ENCODE results near the gene SMC3.
A peak's percentile ranks its signal among the peaks of the same experiment; 100 is the strongest.
"Not testable (repeated sequence)": the region's sequence is repeated elsewhere in the genome, so short reads cannot be mapped to it uniquely, and the experiment has no call there.

The SMC3 gene

DNA sequence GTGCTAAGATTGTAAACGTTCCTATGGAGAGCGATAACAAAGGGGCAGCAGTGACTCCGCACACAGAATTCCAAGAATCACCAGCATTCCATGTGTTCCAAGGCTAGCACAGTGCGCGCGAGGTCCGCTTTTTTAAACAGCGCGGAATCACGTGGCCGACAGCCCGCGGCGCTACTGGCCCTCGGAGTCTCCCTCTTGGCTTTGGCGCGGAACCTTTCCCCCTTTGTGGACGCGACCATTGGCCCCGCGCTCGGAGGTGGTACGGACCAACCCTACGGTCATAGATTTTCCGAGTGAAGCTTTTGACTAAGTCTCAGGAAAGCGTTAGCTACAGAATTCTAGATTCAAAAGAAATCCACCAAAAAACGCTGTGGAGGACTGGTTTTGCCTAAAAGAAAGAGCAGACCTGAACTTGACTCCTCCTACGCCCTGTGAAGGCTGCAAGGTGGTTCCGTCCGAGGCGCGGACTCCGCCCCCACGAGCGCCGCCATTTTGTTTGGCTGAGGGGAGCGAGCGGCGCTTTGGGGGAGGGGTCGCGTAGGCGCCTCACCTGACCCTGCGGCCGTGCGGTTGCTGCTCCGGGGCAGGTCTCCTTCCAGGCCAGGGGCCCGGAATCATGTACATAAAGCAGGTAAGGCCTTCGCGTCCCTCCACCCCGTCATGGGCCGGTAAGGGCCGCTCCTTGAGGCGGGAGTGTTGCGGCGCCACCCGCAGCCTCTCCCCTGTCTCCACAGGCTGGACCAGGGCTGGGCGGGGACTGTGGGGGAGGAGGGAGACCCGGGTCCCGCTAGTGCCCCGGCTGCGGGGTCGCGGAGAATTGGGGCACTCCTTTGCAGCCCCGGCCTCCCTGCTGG, at the start of gene SMC3:
TSS of gene SMC3 (plus strand) at position 495 of the 854 bp plus-strand sequence. CDS start at position 617, 122 bp downstream.
- peak; percentile 97 for DNase-seq

DNA sequence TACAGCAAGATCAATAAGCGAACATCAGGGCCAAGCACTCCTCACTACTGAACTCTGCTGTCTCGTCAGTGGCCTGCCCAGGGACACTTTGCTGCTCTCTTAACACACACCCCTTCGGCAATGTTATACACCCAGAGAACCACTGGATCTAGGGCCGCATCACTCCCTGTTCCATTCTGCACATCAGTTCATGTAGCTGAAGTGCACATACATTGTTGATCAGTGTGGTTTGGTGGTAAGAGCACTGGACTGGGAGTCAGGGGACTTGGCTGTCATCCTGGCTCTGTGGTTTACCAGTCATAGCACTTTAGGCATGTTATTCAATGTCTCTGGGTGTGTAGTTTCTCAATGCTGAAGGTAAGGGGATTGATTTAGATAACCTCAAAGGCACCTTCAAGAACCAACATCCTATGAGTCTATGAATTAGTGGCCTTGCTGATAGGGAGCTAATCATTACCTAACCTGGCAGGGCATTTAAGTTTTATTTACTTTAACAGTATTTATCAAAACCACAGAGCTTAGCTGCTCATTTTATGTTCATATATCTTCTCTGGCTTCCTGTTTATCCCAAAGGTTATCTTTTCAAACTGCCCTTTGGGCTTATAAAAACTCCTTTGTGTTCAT, 45.0 kb upstream of the SMC3 start:
- DNase-seq, result no peak

DNA sequence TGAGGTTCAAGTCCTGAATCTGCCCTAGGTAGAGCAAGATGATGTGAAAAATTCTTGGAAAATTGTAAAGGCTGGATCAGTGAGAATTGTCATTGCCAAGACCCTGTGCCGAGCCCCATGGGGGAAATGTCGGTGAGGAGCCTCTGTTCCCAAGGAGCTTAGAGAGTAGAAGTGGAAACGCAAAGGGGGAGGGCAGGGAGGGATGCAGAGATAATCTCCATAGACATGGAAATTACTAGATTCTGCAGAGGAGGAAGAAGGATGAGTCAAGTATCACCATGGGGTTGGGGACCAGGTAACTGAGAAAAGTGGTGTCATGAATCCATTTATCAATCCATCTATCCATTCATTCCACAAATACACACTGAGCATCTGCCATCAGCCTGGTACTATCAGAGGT, 43.8 kb upstream of the SMC3 start:
- no peak for DNase-seq

DNA sequence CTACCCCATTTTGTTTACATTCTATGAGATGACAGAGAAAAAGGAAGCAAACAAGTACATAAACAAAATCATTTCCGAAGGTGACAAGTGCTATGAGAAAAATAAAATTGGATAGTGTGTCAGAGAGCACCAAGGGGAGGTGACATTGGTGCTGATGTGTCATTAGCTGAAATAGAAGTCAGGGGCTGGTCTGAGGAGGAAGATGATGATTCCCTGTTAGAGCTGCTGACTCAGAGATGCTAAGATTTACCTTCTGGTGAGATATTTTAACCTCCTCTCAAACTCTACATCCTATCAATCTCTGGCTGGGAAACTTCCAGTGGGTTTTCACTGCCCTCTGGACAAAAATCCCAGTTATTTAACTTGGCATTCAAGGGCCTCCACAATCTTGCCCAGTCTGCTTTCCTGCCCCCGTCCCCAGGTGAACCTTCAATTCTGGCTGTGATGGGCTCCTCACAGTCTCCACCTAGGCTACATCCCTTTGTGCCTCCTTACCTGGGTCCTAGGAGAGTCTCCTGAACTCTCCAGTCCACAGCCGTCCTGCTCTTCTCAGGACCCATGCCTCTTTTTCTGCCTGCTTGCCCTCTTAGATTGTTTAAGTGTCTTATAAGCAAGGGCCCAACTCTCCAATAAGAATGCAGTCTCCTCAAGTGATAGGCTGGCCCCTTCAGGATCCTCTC, 43.2 kb upstream of the SMC3 start:
- DNase-seq, result no peak

DNA sequence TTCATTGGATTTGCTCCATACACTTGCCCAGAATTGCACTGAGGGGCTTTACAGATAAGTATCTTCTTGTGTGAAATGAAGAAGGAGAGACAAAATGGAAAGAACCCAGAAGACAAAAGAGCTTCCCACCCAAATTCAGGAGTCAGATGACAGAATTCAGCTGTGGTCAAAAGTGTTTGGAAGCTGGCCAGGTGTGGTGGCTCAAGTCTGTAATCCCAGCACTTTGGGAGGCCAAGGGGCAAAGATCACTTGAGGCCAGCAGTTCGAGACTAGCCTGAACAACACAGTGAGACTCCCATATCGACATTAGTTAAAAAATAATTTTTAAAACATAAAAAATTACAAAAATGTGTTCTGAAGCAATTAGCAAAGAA, 42.6 kb upstream of the SMC3 start:
- DNase-seq, result no peak

DNA sequence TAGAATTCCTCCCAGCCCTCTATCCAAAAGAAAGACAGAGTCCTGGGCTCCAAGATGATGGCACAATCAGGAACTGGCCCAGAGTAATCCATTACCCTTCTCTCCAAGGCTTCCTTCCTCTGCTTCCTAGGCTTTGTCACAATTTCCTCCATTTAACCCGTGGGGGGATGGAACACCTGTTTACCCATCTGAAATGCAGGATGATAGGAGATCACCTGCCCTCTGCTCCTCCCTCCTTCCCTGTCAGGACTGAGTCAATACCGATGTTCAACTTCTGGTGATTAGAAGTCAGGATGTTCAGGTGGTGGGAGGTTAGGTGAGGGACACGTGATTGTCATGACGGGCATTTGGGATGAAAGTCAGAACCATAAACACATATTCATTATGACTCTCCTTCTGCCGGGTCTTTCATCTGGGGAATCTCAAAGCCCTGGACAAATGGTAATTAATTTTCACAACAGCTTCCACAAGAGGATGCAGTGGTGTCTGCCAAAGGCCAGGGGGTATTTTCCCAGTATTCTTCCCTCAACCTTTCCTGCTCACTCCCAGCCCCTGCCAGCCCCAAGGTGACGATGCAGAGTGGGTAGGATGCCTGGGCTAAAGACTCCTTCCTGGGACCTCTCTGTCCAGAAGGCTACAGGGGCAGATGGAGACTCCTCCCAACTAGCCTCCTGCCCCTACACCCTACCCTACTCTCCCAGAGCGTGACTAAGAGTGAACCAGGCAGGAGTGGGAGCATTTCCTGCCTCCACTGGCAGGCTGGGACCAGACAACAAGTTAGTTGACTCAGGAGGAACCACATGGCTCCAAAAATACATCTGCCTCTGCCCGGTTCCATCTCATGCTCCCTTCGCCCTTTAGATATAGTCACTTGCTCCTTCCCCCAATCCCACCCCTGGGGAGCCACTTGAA, 41.9 kb upstream of the SMC3 start:
- DNase-seq, result no peak

DNA sequence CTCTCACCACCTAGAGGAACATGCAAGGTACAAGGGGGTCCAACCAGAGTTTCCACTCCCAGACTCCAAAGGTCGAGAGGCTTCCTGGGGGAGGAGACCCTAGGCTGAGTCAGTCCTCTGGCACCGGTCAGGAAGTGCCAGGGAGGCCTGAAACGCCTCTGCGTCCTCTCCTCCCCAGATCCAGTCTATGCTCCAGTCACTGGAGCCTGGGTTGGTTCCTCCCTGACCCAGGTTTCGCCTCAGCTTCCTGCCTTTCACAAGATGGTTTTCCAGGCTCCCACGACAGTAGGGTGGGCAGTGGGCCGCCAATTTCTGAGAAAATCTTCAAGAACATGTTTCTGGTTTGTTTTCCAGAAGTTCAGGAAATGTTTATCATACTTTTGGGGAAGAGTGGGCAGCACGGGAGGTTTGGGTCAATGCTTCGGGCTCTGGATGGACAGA, 39.7 kb upstream of the SMC3 start:
- DNase-seq, result no peak

DNA sequence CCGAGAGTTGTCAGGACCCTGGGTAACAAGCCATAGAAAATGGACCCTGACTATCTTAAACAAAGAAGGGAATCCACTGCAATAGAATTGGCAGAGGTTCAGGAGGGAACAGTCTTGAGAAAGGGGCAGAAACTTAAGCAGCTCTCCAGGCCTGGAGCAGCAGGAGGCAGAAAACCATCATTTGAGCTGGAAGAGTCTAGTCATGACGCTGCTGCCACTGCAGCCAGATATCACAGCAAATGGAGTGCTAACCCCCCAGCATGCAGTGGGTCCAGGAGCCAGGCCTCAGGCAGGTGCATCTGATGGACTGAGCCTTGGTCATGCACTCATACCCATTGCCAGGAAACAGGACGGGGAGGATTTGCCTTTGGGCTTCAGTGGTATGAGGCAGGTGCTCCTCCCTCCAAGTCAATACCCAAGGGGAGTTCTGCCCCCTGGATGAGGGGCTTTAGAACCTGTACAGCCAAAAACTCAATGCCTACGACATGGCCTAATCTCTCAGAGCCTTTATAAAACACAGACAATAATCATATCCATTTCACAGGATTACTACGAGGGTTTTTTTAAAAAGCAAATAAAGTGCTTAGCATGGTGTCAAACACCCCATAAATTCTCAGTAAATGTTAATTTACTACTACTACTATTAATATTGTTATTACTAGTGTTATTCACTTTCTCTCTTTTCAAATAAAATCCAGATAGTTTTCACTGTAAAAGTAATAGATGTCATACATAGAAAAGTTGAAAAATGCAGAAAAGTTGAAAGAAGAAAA, 39.1 kb upstream of the SMC3 start:
- DNase-seq, result no peak

DNA sequence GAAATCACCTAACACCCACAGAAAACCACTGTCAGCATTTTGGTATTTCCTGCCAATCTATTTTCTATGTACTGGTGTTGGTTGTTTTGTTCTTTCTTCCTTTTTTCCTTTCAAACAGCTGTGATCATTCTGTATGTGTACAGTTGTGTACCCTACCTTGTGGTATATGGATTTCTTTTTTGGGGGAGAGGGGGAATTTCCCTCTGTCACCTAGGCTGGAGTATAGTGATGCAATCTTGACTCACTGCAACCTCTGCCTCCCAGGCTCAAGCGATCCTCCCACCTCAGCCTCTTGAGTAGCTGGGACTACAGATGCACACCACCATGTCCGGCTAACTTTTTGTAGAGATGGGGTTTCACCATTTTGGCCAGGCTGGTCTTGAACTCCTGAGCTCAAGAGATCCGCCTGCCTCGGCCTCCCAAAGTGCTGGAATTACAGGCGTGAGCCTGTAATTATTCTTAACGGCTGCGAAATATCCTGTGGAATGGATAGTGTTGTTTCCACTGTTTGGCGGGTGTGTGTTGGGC, 38.4 kb upstream of the SMC3 start:
- not testable (repeated sequence) for DNase-seq

DNA sequence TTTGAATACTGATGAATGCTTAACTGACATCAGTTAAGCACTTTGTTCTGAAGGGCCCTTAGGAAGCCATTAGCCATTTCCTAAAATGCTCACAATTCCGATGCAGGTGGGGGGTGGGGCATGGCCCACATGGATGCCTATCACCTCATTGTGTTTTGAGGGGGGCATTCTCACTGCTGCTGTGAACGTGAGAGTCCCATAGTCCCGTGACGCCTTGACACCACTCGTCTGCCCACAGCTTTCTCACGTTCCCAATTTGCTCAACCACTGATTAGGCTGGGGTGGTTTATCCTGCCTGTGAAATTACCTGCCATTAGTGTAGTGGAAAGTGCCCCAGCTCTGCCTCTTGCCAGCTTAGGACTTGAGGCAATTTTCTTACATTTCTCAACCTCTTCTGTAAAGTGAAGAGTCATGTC, 37.9 kb upstream of the SMC3 start:
- DNase-seq, result no peak

DNA sequence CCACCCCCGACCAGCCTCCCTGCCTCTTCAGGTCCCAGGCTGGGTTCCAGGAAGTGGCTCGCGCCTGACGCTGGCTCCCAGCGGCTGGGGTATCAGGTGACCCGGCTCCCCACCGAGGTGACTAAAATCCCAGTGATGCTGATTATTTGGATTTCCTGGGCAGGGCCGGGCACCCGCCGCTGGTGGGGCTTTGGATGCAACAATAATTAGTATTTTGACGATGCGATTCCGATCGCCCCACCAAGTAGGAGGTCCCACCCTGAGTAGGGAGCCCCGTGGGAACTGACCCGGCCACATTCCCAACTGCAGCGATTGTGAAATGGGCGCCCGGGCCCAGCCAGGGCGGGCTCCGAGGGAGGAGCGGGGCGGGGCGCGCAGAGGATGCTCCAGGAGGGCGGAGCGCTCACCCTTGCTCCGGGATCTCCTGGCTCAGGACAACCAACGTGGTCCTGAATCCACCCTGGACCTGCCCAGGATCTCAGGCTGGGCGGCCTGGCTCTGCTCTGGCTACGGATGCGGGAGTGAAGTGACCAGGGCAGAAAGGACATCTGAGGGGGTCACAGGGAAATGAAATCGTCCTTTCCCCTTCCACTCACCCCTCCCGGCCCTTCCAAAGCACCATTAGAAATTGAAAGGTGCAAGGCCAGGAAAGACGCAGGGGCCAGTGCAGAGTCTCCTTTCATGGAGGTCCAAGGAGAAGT, 37.2 kb upstream of the SMC3 start:
- no peak for DNase-seq

DNA sequence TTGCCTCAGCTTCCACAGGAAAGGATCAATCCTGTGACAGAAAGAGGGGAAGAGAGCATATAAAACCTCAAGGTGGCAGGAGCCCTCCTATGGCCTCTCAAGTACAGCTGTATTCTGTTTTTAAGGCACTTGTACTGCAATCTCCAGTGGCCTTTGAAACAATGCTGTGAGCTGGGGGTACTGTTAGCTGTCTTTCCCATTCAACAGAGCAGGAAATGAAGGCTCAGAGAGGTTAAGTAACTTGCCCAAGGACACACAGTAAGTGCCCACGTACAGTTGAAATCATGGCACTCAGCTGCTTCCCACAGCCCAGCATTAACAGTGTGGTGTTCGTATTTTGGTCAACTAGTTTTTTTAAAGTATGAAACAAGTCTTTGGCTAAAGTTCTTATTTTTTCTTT, 35.8 kb upstream of the SMC3 start:
- no peak for DNase-seq

DNA sequence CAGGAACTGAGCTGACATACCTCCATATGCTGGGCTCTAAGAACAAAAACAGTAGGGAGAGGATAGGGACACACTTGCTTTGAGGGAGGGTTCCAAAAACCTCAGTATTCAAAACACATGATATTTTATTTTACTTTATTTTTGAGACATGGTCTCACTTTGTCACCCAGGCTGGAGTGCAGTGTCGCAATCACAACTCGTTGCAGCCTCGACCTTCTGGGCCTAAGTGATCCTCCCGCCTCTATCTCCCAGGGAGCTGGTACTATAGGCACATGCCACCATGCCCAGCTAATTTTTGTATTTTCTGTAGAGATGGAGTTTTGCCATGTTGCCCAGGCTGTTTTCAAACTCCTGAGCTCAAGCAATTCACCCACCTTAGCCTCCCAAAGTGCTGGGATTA, 34.9 kb upstream of the SMC3 start:
- not testable (repeated sequence) for DNase-seq

DNA sequence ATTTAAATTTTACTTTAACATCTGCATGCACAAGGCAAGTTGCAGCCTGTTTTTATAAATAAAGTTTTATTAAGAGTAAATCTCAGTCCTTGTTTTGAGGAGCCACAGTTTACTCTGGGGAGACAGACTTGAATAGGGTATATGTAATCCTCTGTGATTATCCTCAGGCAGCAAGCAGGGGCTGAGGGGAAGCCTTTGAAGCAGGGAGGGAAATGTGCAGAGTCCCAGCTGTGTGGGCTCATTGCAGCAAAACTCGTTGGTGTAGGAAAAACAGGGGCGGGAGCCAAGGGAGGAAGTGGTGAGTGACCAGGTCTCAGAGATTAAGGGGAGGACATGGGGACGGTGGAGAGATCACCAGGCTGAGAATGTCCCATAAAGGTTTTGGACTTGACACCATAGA, 34.3 kb upstream of the SMC3 start:
- no peak for DNase-seq

DNA sequence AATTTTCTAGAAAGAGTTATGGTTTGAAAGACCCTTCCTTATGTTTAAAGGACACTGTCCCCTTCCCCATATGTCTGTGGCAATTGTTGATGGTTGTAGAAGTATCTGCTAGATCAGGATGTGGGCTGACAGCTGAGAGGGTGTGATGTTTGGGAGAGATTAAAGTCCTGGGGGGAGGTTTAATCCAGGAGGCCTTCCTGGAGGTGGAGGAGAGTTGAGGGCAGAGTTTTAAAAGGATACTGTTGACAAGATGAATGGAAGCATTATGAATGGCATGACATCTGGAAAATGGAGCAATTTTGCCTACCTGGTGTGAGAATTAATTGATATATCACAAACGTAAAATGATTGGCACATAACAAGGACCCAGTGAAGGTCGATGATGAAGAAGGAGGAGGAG, 32.9 kb upstream of the SMC3 start:
- DNase-seq, result no peak

DNA sequence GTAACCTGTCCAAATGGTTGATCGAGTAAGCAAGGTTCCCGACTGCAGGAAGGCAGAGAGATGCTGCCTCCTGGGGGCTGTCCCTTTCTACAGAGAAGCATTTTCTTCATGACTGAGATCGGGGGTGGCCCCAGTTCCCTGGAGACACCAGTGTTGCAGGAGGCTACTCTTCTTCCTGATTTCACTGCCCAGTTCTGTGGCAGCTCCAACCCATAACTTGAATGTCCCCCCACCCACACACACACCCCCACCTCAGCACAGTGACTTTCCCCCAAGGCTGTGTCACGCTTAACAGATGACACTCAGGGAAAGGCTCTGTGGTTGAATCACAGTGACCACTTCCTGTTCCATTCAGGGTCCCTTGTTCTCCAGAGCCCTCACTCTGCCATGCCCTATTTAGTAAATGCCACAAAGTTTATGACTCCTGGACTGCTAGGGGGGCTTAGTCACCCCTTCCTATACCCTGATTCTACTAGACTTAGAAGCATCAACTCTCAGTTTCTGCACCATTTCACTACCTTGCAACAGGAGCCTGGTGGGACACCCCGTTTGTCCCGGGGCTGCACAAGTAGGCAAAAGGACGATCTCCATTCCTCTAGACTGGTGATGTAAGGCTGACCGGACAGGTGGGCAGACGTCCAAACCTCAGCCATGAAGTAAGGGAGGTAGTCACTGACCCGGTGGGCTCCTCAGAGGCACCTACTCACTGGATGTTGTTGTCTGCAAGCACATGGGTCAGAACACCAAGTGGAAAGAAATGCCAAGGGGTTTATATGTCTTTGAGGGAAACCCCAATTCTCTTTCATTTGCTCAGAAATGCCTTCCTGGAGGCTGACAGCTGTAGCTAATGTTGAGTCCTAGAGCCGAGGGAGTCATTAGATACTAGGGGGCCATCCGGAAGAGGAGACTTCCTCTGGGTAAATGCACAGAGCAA, 31.3 kb upstream of the SMC3 start:
- no peak for DNase-seq

DNA sequence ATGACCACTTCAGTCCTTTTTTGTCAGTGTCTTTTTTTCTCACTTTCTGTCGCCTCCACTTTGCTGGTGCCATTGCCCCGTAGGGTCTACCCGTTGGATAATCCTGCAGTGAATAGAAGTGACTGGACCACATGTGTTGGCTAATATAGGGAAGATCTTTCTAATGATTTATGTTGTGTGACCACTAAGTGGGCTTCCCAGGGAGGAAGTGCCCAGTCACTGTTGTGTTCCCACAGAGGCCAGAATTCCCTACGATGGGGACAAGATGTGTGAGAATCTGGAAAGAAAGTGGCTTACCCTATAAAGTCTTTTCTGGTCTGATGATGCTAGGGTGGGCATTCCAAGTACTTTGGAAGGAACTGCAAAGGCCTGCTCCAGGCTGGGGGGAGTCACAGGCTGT, 28.4 kb upstream of the SMC3 start:
- no peak for DNase-seq

DNA sequence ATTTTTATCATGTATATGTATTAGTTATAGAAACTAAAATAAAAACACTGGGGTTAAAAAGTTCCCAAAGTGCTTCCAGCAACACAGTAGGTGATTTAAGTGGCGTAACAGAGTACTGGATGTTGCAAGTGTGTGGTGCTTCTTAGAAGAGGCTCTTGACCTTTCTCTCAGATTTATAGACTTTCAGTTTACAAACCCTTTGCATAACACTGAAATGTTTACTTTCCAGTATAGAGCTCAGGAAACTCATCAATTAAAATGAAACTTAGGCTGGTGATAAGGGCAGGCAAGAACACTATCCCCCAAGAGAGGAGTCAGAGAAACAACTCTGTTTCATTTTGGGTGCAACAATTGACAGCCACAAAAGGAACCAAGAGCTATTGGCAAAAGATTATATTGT, 27.5 kb upstream of the SMC3 start:
- no peak for DNase-seq

DNA sequence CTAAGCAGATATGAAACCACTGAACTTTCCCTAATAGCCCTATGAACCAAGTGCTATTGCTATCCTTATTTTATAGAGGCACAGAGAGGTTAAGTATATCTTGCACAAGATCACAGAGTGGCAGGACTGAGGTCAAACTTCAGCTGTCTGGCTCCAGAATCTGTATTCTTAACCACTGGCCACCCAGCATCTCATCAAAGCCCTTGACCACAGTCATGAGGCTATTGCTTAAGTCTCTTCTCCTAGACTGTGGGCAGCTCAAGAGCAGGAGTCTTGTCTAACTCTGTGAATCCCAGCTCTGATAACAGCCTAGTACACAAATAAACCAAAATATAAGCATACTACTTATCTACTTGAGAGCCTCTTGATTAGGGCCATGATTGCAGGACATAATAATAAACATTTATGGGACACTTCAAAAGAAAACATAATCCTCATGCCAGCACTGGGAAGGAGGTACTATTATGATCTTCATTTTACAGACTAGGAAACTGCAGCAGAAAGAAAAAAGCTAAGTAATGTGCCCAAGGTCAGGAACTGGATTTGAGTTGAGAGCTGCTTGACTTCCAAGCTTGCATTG, 22.4 kb upstream of the SMC3 start:
- no peak for DNase-seq

DNA sequence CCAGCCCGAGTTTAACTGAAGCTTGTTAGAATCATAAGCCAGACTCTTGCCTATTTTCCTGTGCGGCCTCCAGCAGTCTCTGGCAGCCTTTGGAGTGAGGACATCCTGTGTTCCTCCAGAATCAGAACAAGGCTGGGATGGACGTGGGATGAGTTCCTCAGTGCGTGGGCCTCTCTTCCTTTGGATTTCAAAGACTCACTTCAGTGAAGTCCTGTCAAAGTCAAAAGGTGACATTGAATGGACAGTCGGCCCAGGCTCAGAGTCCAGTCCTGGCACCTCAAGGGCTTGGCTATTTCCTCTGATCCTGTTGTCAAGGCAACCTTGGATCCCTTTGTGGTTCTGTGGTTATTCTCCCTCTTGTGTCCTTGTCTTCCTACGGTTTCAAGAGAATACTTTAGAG, 21.4 kb upstream of the SMC3 start:
- no peak for DNase-seq

All from NCI-H1436 (cell line).